GM19351 (cell line): ENCODE data around the gene RALGAPA1.

Source experiments
- ATAC-seq: cut with Tn5 transposase; IDR thresholded peaks from one replicate; pipeline ENCODE4 v1.9.1; 2021; ENCODE audit warnings: mild to moderate bottlenecking, moderate library complexity; ENCODE audit not compliant: unreplicated experiment

Gene RALGAPA1

GRCh38 chr14:35553808-35554207 is 255.3 kb downstream of the RALGAPA1 start:
- no peak for ATAC-seq

GRCh38 chr14:35551081-35551480 is 258.0 kb downstream of the RALGAPA1 start:
- no peak for ATAC-seq

- ATAC-seq, result no peak
These were observed 259.5 kb downstream of the RALGAPA1 start for GRCh38 chr14:35549551-35549950.

GRCh38 chr14:35543006-35543405 is 266.1 kb downstream of the RALGAPA1 start:
- no peak for ATAC-seq

- peak; percentile 54 for ATAC-seq
These were observed 269.1 kb downstream of the RALGAPA1 start for GRCh38 chr14:35539969-35540368.

- ATAC-seq, result no peak
These were observed 273.5 kb downstream of the RALGAPA1 start for GRCh38 chr14:35535483-35536112.

- ATAC-seq, result peak; percentile 61
These were observed 274.1 kb downstream of the RALGAPA1 start for GRCh38 chr14:35534873-35535482.

- peak; percentile 2 for ATAC-seq
These were observed 274.8 kb downstream of the RALGAPA1 start for GRCh38 chr14:35534208-35534872.

GRCh38 chr14:35533357-35534207 is 275.5 kb downstream of the RALGAPA1 start, which contains the start of gene INSM2:
Gene INSM2, plus strand, starts transcription at chr14:35534164. Its CDS starts 89 bp downstream, at chr14:35534253.
- ATAC-seq, result peak; percentile 77

GRCh38 chr14:35532783-35533356 is 276.2 kb downstream of the RALGAPA1 start:
- ATAC-seq, result peak; percentile 9

GRCh38 chr14:35531960-35532747 is 276.9 kb downstream of the RALGAPA1 start:
- no peak for ATAC-seq

- no peak for ATAC-seq
These were observed 282.1 kb downstream of the RALGAPA1 start for GRCh38 chr14:35526962-35527361.

- no peak for ATAC-seq
These were observed 283.4 kb downstream of the RALGAPA1 start for GRCh38 chr14:35525695-35526094.

- ATAC-seq, result no peak
These were observed 289.1 kb downstream of the RALGAPA1 start for GRCh38 chr14:35519986-35520385.

GRCh38 chr14:35515916-35516315 is 293.2 kb downstream of the RALGAPA1 start:
- no peak for ATAC-seq

- no peak for ATAC-seq
These were observed 296.3 kb downstream of the RALGAPA1 start for GRCh38 chr14:35512765-35513164.

- no peak for ATAC-seq
These were observed 299.2 kb downstream of the RALGAPA1 start for GRCh38 chr14:35509846-35510245.

GRCh38 chr14:35506927-35507326 is 302.2 kb downstream of the RALGAPA1 start:
- ATAC-seq, result no peak

GRCh38 chr14:35506461-35506860 is 302.6 kb downstream of the RALGAPA1 start:
- ATAC-seq, result no peak

- no peak for ATAC-seq
These were observed 304.8 kb downstream of the RALGAPA1 start for GRCh38 chr14:35504260-35504659.
